HG02938 (cell line): ENCODE data around the gene VKORC1L1.
"Not testable (repeated sequence)": the region's sequence is repeated elsewhere in the genome, so short reads cannot be mapped to it uniquely, and the experiment has no call there.

ENCODE experiments used
- ATAC-seq: cut with Tn5 transposase; IDR thresholded peaks from one replicate; pipeline ENCODE4 v1.9.1; 2021; ENCODE audit warnings: mild to moderate bottlenecking, moderate library complexity; ENCODE audit not compliant: unreplicated experiment

VKORC1L1 gene

DNA sequence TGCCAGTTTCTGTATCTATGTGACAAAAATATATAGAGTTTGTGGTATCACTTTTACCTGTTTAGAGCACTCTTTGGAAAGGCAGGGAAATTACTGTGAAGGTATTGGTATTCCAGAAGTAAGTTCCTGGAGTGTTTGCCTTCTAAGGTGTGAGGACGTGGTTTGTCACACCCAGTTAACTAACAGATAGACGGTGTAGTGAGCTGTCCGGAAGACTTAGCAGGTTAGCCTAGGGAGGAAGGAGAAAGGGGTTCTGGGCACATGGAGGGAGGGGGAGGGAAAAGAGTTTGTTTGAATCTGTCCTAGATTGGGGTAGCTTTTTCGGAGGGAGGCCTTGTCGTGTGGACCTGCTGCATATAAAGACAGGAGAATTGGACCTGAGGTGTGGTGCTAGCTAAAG, 7.4 kb downstream of the VKORC1L1 start:
- not testable (repeated sequence) for ATAC-seq

- not testable (repeated sequence) for ATAC-seq
Observed at GRCh38 chr7:65884983-65885382, 12.1 kb downstream of the VKORC1L1 start.

GRCh38 chr7:65885533-65885932, 12.7 kb downstream of the VKORC1L1 start:
- ATAC-seq = not testable (repeated sequence)

GRCh38 chr7:65888434-65889156, 15.7 kb downstream of the VKORC1L1 start:
- ATAC-seq = not testable (repeated sequence)

- not testable (repeated sequence) for ATAC-seq
Observed at GRCh38 chr7:65889722-65890121, 16.8 kb downstream of the VKORC1L1 start.

- no peak for ATAC-seq
Observed at GRCh38 chr7:65892161-65892560, 19.3 kb downstream of the VKORC1L1 start.

- no peak for ATAC-seq
Observed at GRCh38 chr7:65892835-65893234, 20.0 kb downstream of the VKORC1L1 start.

DNA sequence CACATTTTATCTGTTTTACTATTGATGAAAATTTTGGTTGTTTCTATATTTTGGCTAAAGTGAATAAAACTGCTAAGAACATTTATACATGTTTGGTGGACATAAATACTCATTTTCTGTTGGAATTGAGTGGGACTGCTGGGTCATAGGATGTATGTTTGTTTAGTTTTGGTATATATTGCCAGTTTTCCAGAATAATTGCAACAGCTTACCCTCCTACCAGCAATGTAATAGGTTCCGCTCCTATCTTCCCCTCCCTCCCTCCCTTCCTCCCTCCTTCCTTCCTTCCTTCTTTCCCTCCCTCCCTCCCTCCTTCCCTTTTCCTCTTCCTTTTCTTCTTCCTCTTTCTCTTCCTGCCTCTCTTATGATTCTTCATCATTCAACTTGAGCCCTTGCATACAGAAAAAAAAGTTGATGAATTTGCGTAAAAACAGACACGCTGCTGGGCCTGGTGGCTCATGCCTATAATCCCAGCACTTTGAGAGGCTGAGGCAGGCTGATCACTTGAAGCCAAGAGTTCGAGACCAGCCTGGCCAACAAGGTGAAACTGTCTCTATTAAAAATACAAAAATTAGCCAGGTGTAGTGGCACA, 23.5 kb downstream of the VKORC1L1 start:
- ATAC-seq = no peak

- ATAC-seq = not testable (repeated sequence)
Observed at GRCh38 chr7:65897289-65897688, 24.4 kb downstream of the VKORC1L1 start.

- ATAC-seq = not testable (repeated sequence)
Observed at GRCh38 chr7:65898677-65899447, 26.0 kb downstream of the VKORC1L1 start.

GRCh38 chr7:65902306-65902705, 29.4 kb downstream of the VKORC1L1 start:
- no peak for ATAC-seq

DNA sequence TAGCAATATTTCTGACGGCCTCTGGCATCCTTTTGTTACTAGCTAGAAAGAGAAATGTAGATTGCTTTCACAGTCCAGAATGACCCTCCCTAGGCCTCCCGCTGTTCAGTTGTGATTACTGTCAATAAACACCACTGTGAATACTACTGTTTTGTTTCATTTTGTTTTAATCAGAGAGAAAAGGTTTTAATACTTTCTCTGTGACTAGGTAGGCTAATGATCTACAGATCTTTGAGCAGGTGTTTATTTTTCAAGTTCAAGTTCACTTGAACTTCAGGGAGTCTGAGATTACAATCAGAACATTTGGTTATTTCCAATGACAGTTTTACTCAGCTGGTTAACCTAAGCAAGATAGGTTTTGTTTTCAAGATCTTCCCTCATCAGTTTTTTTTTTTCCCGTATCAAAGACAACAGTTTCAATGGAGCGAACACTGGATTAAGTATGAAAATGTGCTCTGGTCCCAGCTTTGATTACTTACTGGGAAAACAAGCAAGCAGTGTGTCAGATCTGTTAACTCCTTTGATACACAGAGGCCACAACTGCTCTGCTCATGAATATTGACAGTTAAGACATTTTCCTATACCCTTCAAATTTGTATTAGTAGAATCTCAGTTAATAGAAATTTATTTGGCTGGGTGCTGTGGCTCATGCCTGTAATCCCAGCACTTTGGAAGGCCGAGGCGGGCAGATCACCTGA, 34.8 kb downstream of the VKORC1L1 start:
- no peak for ATAC-seq

GRCh38 chr7:65910237-65910636, 37.4 kb downstream of the VKORC1L1 start:
- ATAC-seq = no peak

DNA sequence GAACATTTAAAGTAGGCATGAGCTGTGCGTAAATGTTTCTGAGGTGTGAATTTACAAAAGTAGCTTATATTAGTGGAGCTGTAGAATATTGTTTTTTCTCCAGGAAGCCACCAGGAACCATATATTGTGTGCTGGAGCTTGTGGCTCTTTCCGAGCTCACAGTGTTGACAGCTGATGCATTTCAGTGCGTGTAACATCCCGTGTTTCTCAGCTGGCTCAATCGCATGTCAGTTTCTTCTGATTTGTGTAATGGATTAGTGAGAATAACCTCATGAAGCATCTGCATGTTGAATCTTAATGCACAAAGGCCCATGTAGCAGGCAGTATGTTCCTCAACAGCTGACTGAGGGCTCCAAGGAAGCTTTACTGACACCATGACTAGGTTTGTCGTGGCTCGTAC, 39.4 kb downstream of the VKORC1L1 start:
- no peak for ATAC-seq

DNA sequence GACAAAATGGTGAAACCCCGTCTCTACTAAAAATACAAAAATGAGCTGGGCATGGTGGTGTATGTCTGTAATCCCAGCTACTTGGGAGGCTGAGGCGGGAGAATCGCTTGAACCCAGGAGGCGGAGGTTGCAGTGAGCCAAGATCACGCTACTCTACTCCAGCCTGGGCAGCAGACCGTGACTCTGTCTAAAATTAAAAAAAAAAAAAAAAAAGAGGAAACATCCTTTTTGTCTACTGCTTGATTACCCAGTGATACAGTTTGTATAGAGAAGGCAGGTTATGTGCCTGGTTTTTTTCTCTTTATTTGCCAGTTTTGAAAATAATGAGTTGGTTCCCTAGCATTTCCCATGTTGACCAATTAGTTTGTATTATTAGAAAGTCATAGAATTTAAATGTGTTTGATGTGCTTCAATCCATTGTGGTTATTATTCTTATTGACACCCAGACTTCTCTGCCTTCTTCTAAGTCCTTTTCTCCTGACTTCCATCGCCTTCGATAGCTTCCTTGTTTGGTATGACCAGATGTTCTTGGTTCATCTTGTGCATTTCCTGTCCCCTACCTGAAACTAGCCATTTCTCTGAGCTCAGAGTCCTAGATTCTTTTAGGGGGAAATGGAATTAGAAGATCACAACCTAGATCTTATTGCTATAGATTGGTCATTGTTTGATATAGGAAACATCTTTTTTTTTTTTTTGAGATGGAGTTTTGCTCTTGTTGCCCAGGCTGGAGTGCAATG, 43.2 kb downstream of the VKORC1L1 start:
- no peak for ATAC-seq

DNA sequence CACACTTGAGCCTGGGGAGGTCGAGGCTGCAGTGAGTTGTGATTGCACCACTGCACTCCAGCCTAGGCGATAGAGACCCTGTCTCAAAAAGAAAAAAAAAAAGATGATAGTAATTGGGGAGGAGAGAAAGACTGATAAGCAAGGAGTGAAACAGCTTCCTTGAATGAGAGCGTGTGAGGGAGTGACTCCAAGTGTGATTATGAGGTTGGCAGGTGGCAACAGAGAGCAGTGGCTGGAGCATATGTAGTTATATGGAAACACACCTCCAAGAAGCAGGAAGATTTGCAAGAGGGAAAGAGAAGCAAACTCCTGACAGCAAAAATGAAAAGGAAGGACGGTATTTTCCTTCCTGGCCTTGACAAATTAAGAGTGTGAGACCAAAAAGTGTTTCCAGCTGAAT, 50.4 kb downstream of the VKORC1L1 start:
- no peak for ATAC-seq

DNA sequence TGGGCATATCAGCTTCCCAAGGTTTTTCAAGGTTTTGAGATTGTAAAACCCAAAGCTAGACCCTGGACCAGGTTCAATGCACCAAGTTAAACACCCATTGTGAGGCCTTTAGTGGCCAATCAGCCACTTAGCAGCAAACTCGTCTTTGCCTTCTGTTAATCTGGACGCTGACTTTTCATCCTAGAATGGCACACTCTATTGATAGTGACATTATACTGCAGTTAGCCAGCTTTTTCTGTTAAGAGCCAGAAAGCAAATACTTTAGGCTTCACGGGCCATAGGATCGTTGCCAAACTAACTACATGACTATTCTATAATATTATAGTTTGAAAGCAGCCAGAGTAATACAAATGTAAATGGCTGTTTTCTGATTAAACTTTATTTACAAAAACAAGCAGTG, 51.3 kb downstream of the VKORC1L1 start:
- no peak for ATAC-seq

DNA sequence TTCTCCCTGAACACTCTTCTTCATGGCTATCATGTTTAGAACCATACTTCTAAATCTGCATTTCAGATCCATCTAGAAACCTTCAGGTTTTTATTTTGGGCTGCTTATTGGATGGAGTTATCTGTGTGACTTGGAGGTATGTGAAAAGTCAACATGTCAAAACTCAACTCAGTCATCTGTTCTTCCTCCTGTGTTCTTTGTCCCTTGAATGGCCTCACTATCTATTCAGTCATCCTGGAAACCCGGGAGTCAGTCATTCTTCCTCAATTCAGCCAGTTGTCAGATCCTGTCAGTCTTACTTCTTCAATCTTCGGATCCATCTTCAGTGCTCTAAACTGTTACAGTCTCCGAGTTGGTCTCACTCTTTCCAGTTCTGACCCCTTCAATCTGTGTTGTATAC, 52.2 kb downstream of the VKORC1L1 start:
- no peak for ATAC-seq

- ATAC-seq = no peak
Observed at GRCh38 chr7:65926588-65926987, 53.7 kb downstream of the VKORC1L1 start.
